Measurements from ENCODE around the gene EFNA3. TPM values are rescaled to one million over a fixed set of nuclear protein-coding genes. Genes with fewer than 3 reads are reported as not detected.

The EFNA3 gene
- total RNA-seq, 1 experiment from 2014 or later, result 20.4 TPM

DNA sequence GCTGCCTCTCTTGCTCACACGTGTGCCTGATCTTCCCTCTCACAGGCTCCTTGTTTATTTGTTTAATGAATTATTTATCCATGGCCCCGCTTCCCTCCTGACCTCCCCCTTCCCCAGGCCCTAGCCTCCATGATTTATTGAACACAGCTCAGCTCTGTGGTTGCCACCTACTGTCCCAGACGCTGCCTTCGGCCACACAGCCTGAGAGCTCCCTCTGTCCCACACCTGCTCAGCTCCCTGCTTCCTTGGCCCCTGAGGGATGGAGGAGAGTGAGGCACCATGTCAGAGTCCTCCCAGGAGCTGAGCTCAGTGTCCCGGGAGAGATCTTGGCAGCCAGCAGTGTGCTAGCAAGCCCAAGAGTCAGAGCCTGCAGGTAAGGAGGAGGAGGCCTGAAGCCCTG lies 3.1 kb upstream of the EFNA3 start:
- TF ChIP-seq CBX3 (IDR thresholded peaks at IDR 0.05; ENCODE audit: low read depth), result no peak
- TF ChIP-seq EGR1 (IDR thresholded peaks at IDR 0.05; ENCODE audit: low read depth), result no peak
- TF ChIP-seq, protein P1, sequence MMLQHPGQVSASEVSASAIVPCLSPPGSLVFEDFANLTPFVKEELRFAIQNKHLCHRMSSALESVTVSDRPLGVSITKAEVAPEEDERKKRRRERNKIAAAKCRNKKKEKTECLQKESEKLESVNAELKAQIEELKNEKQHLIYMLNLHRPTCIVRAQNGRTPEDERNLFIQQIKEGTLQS (IDR thresholded peaks at IDR 0.05), result no peak
- TF ChIP-seq, protein P2, sequence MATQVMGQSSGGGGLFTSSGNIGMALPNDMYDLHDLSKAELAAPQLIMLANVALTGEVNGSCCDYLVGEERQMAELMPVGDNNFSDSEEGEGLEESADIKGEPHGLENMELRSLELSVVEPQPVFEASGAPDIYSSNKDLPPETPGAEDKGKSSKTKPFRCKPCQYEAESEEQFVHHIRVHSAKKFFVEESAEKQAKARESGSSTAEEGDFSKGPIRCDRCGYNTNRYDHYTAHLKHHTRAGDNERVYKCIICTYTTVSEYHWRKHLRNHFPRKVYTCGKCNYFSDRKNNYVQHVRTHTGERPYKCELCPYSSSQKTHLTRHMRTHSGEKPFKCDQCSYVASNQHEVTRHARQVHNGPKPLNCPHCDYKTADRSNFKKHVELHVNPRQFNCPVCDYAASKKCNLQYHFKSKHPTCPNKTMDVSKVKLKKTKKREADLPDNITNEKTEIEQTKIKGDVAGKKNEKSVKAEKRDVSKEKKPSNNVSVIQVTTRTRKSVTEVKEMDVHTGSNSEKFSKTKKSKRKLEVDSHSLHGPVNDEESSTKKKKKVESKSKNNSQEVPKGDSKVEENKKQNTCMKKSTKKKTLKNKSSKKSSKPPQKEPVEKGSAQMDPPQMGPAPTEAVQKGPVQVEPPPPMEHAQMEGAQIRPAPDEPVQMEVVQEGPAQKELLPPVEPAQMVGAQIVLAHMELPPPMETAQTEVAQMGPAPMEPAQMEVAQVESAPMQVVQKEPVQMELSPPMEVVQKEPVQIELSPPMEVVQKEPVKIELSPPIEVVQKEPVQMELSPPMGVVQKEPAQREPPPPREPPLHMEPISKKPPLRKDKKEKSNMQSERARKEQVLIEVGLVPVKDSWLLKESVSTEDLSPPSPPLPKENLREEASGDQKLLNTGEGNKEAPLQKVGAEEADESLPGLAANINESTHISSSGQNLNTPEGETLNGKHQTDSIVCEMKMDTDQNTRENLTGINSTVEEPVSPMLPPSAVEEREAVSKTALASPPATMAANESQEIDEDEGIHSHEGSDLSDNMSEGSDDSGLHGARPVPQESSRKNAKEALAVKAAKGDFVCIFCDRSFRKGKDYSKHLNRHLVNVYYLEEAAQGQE (IDR thresholded peaks at IDR 0.05; ENCODE audit: low read depth), result no peak
- no peak for TF ChIP-seq FOSL1 (IDR thresholded peaks at IDR 0.05; ENCODE audit: low read depth)
- TF ChIP-seq EZH2 (IDR thresholded peaks at IDR 0.05), result no peak
- no peak for TF ChIP-seq SRF (IDR thresholded peaks at IDR 0.05; ENCODE audit: low read depth)
- ATAC-seq (no peak), DNase-seq (ENCODE audit: low read depth, low spot score) (no peak)
- BruUV-seq (replicated peaks), result no TSS peak
- Histone ChIP-seq H3K9me3 (ENCODE audit: control insufficient read depth in 1 of 2, insufficient read depth in 1 of 2, low read depth in 1 of 2, low read length in 2 of 2) (no peaks in the 10 kb centered on the region), H3K79me2 (ENCODE audit: insufficient read depth, low read length) (no peaks in the 10 kb centered on the region), H3K9me2 (ENCODE audit: insufficient read depth) (no peaks in the 10 kb centered on the region), H3K9ac (ENCODE audit: low read length) (no peak overlapping the region), H2AFZ (ENCODE audit: low read depth, low read length, poor library complexity, severe bottlenecking) (no peak overlapping the region), H4K20me1 (ENCODE audit: insufficient read depth) (no peaks in the 10 kb centered on the region), H3K4me2 (ENCODE audit: low read length) (no peak overlapping the region), H3K4me1 (ENCODE audit: control insufficient read depth in 1 of 2, insufficient read depth in 2 of 2, low read length in 2 of 2) (peaks cover 15 to 40% of the 10 kb centered on the region in 2 experiments), H3K27me3 (ENCODE audit: insufficient read depth, low read length) (no peaks in the 10 kb centered on the region), H3K36me3 (ENCODE audit: control insufficient read depth in 1 of 2, insufficient read depth in 2 of 2, low read length in 2 of 2) (no peaks in the 10 kb centered on the region), H3K27ac (ENCODE audit: low read depth, low read length) (no peak overlapping the region), H3K4me3 (replicated peaks in 1 of 2; ENCODE audit: low read depth in 1 of 2, low read length in 2 of 2) (no peak overlapping the region)
- intact Hi-C loops (cut with micrococcal nuclease), result no loop called here
- ChIA-PET POLR2A (interaction anchor here (0.9 kb wide), 1 partner anchor 92 kb away, joined by 3 read pairs; no protein-coding TSS in a partner anchor), RAD21 (ENCODE audit: low non-redundant PET in 1 of 2, low total read pairs in 2 of 2, uncharacterized antibody in 2 of 2, unreplicated experiment in 2 of 2) (no interaction called here), CTCF (interaction anchor here (1.0 to 1.7 kb wide), 4 partner anchors 9 to 98 kb away, joined by 3 to 5 read pairs (median 4); partner anchors contain the start of genes EFNA4 and KRTCAP2)

Measured in HCT116 (cell line).